Hippocampal formation (tissue), 2 donors: Measurements from ENCODE around the gene MAP7D1.

Source experiments
- DNase-seq, 2 donors: peaks; one replicate each; lab custom pipeline; 2025; lab: John Stamatoyannopoulos, UW

The MAP7D1 gene

DNA sequence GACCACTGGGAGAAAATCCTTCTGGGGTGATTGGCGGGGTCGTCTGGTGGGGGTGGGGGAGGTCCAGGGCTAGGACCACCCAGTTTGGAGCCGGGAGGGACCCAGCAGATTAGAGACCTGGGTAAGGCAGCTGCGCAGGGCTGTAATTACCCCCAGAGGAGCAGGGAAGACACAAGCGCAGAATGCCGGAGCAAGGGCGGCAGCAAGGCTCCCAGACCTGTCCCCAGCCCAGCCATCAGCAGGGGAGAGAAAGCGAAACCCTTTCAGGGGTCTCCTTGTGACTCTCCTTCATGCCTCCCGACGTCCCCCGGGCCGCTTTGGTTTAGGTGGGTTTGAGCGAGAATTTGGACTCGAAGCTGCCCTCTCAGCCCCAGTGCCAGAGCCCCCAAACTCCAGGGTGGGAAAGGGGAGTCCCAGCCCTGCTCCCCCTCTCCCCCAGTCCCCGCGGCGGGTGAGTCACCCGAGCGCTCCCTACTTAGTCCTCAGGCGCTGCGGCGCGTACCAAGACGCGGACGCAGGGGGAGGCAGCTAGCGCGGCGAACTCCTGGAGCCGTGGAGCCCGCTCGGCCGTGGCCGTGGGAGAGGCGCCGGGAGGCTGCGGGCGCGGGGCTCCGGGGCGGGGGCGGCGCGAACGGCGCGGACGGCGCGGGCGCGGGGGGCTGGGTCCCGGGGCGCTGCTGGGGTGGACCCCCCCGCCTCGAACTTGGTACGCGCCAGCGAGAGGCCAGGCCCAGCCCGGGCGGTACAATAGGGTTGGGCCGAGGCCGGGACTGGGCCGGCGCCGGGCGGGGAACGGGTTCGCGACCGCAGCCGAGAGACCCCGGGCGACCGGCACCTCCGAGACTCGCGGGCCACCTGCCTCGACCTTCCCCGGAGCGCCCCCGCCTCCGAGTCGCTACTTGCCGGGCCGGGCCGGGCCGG is at the start of gene MAP7D1:
TSS of gene MAP7D1 (plus strand) at position 753 of the 921 bp plus-strand sequence. CDS start 258 bp downstream, outside the sequence.
- peak; percentile 80 to 91 for DNase-seq

DNA sequence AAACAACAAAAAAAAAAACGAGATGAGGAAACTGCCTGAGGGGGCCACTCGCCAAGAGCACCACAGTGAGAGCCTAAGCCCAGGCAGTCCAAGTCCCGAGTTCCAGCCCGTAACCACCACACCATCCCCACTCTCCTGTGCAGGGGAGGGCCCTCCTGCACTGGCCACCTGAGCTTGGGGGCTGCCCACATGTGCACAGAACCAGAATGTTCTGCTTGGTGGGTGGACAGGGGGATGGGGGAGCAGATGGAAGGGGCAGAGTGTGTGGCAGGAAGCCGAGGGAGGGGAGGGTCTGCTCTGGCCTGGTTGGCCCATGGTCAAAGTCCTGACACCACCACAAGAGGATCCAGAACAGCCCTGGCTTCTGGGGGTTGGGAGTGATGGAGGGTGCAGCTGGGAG is 49.7 kb upstream of the MAP7D1 start:
- DNase-seq: no peak

GRCh38 chr1:36107394-36107793 is 48.6 kb upstream of the MAP7D1 start:
- no peak for DNase-seq

DNA sequence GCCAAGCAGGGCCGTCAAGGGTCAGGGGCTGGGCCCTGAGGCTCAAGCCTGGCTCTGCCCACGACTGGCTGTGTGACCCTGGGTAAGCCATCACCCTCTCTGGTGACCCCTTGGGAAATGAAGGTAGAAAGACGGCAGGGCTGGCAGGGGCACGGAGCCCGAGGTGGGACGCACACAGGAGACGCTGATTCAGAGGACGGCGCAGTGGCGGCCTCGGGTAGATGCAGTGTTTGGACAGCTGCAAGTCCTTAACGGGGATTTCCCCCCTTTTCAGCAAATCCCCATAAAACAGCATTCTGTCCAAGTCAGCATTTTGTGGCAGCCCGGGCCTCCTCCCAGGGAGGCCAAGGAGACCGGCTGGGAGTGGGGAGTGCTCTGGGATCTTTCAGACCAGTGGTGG is 47.6 kb upstream of the MAP7D1 start:
- DNase-seq: no peak

DNA sequence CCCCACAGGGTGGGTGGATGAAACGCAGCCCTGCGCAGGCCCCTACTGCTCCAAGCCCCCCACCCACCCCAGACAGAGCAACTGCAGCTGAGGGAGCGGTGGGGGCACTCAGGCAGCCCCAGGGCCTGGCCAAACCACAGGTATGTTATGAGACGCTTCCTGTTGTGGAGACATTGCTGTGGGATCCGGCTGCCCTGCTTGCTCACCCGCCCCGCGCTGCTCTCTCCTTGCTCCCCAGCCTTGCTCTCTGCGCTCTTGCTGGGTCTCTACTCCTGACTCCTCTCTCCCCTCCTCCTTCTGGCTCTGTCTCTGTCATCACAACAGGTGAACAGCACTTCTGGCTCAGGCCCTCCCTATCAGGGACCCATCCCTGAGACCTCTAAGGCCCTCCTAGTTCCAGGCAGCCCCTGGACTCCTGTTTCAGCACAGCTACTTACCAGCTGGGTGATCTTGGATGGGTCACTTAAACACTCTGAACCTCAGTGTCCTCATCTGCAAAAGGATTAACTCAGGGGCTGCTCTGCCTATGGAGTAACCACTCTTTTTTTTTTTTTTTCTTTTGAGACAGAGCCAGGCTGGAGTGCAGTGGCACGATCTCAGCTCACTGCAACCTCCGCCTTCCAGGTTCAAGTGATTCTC is 46.8 kb upstream of the MAP7D1 start:
- DNase-seq: no peak

- DNase-seq: no peak
Measured at GRCh38 chr1:36111151-36111550, 44.8 kb upstream of the MAP7D1 start.

DNA sequence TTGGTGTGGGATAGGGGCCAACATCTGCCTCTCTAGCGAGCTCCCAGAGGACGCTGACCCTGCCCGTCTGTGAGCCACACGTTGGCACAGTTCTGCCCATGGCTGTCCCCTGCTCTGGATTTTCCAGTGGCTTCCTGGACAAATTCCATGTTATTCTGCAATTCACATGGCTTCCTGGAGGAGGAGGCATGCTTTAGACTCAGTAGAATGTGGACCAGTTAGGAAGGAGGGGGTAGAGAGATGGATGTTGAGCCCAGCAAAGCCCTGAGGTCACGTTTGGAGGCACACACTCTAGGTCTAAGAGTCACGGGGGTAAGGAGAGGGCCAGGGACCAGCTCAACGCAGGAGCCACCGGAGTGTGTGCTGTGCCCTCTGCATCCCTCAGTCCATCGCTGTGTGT is 43.1 kb upstream of the MAP7D1 start:
- DNase-seq: no peak

GRCh38 chr1:36114371-36114770 is 41.6 kb upstream of the MAP7D1 start:
- no peak for DNase-seq

- no peak for DNase-seq
Measured at GRCh38 chr1:36115200-36115669, 40.7 kb upstream of the MAP7D1 start.

GRCh38 chr1:36115931-36116330 is 40.0 kb upstream of the MAP7D1 start:
- no peak for DNase-seq

- DNase-seq: no peak
Measured at GRCh38 chr1:36116901-36117300, 39.1 kb upstream of the MAP7D1 start.

GRCh38 chr1:36118447-36119204 is 37.3 kb upstream of the MAP7D1 start:
- DNase-seq: no peak

DNA sequence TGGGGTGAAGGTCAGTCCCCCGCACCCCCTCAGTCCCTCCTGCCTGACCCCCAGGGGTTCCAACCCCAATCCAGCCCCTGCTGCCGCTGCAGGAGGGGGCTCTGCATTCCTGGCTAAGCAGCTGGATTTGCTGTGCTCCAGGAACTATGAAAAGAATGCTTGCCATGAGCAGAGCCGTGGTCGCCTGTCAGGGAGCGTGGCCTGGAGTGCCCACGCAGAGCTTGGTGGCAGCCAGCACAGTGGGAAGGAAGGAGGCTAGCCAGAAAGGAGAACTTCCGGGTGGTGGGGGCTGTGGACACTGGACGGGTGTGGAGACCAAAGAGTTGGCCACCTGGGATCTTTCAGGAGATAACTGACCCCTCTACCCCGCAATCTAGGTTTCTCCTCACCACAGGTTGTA is 36.5 kb upstream of the MAP7D1 start:
- DNase-seq: no peak

DNA sequence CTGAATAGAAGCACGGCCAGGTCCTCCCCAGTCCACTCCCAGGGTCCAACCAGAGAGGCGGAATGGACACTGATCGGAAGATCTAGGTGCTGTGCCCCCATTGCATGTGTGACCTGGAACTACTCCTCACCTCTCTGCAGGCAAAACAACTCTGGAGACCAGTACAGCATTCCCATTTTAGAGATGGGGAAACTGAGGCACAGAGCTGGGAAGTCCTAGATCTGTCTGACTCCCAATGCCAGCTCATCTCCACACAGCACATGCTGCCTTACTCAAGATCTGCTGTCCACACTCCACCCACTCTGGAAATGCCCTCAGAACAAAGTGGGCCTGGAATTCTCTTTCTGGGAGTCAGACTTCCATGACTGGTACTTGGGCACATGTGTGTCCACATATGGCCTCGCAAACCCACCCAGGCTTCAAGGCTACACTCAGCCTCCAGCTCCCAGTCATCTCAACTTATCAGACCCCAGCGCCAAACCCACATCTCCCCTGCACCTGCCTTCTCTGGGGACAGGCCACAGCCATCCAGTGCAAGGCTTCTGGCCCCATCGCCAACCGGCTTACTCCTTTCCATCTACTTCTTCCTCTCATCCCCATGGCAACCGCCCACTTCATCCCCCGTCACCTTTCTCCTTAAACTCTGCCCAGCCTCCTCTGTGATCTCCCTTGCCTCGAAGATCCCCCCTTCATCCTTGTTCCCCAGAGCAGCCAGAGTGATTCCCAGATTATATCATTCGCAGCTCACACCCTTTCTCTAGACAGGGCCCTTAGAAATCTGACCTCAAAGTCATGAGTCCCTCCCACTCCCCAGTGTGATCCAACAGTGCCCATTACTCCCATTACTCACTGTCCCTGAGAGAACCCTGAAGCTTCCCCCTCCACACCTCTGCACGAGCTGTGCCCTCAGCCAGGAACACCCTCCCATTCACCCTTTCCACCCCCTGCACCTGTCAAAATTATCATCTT is 33.6 kb upstream of the MAP7D1 start:
- DNase-seq: no peak

- peak in 1 of 2 donors; percentile 34 for DNase-seq
Measured at GRCh38 chr1:36123356-36123755, 32.6 kb upstream of the MAP7D1 start.

DNA sequence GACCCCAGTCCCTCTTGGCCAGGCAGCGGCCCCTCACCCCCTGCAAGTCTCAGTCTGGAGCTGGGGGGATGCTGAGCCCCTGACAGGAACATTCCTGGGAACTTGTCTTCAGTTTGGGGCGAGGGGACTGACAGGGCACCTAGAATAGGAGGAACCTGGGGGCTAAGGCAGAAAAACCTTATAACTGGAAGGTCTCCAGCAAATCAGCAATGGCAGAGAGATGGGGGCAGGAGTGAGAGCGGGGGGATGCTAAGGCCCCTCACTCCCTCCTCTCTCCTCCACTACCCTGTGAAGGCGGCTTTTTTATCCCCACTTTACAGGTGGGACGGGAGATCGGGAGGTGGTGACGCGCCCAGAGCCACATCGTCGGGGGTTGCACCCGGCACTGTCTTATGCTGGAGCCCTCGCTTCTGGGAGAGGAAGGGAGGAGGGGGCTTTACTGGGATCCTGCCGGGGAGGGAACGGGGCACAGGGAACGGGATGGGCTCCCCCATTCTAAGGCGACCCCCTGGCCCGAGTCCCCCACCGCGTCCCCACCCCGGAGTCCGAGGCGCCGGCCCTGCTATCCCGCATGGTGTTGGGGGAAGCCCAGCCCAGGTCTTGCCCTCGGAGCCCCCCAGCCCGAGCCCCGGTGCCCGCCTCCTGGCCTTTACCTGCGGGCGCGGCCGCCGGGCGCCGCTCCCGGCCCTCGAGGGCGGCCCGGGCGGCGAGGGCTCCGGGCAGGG is 31.4 kb upstream of the MAP7D1 start:
- DNase-seq: no peak

DNA sequence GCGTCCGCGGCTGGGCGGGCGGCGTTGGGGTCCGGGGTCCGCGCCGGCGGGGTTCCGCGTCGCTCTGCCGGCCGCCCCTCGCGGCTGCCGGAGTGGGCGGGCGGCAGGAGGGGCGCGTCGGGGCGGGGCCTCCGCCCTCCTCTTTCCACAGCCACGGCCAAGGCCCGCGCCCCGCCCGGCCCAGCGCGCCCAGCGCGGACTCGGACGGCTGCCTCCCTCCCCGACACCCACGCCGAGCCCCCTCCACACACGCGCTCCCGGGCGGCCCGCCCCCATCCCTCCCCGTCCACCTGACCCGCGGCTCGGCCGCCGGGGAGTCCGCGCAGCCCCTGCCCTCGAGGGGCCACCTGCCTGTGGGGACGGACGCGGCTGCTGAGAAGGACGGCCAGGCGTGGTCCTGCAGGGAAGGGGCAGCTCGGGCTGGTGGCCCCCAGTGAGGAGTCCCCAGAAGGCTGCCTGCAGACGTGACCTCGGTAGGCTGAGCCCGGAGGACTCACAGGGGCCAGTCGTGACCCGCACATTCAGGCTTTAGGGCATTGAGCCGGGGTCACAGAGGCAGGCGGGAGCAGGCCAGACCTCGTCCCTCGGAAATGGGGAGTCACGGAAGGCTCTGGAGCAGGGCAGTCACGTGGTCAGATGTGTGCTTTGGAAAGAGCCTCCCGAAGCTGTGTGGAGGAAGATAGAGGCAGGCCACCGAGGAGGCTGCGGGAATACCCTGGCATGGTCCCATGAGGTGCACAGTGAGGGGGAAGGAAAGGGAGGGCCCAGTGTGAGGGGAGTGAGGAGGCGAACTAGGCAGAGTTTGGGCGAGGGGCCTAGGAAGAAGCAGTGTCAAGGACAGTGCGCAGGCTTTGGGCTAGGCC is 30.6 kb upstream of the MAP7D1 start, which contains the start of gene COL8A2:
TSS of gene COL8A2 (minus strand) at position 94 of the 863 bp plus-strand sequence. CDS start 24,980 bp downstream, outside the sequence.
- DNase-seq: no peak

DNA sequence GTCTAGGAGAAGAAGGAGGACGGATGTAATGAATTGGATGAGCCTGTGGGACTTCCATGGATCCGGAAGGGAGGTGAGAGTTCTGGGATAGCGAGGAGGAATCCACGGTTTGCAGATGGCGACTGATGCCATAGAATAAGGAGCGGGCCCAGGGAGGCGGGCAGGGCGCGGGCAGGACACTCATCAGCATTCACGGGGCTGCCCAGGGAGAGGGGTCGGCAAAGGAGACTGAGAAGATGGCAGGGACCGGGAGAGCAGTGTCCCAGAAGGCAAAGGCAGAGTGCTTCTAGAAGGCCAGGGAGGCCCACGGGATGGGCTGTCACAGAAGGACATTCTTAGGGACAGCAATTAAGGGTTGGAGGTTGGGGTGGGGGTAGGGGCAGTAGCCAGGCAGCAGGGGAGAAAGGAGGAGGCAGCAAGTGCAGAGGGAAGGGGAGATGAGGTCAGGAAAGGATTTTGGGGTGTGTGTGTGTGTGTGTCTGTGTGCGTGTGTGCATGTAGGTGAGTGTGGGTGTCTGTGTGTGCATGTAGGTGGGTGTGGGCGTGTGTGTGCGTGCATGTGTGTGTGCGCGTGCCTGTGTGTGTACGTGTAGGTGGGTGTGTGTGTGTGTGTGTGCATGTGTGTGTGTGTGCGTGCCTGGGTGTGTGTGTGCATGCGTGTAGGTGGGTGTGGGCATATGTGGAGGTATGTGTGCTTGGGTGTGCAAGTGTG is 29.8 kb upstream of the MAP7D1 start:
- no peak for DNase-seq
